GM19452 (cell line): ENCODE data around the gene NECTIN1.

Experiments
- ATAC-seq: cut with Tn5 transposase; IDR thresholded peaks from one replicate; pipeline ENCODE4 v1.9.1; 2021; ENCODE audit not compliant: unreplicated experiment

Gene NECTIN1

DNA sequence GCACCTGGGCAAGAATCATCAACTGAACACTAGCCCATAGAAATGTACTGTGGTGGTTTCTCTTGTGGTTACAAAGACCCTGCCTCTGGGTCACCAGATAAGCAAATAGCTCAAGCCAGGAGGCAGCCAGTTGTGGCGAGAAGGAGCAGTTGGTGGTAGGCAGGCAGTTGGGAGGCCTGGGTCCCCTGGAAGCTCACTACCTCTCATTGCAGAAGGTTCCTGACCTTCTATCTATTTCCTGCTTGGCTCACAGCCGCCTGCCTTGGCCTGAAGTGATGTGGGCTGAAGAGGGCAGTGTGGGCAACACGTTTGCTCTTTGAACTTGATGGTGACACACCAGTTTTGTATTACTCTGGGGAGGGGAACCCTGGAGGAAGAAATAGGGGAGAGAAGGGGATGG is 34.7 kb downstream of the NECTIN1 start:
- no peak for ATAC-seq

DNA sequence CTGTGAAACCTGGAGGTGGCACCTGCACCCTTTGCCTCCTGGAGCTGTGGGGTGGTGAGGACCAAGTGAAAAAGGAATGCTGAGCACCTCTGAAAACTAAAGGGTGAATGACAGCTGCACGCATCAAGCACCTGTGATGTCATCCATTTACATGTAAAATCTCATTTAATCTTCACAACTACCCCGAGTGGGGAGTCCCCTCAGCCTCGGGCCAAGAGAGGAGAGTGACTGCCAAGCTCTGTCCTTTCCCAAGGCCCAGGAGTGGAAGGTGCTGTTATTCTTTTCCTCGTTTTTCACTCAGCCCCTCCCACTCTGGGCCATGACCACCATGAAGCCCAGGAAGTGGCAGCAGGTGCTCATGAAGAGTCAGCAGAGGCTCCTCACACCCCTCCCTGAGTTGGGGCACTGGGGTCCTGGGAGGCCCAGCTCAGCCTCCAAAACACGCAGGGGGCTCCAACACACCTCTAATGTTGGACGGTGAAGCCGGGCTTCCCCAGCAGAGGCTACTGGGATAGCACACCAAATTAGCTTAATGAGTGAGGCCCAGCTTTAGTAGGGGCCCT is 35.7 kb downstream of the NECTIN1 start:
- no peak for ATAC-seq

DNA sequence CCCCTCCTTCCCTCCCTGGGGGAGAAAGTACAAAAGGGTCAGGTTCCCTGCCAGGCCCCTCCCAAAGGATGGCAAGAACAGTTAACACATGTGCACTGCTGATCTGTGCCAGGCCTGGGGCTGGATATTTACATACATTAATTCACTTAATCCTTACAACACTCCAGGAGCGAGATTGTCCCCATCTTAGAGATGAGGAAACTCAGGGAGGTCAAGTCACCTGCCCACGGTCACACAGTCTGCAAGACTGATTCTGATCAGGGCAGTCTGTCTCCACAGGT is 36.5 kb downstream of the NECTIN1 start:
- ATAC-seq: no peak

DNA sequence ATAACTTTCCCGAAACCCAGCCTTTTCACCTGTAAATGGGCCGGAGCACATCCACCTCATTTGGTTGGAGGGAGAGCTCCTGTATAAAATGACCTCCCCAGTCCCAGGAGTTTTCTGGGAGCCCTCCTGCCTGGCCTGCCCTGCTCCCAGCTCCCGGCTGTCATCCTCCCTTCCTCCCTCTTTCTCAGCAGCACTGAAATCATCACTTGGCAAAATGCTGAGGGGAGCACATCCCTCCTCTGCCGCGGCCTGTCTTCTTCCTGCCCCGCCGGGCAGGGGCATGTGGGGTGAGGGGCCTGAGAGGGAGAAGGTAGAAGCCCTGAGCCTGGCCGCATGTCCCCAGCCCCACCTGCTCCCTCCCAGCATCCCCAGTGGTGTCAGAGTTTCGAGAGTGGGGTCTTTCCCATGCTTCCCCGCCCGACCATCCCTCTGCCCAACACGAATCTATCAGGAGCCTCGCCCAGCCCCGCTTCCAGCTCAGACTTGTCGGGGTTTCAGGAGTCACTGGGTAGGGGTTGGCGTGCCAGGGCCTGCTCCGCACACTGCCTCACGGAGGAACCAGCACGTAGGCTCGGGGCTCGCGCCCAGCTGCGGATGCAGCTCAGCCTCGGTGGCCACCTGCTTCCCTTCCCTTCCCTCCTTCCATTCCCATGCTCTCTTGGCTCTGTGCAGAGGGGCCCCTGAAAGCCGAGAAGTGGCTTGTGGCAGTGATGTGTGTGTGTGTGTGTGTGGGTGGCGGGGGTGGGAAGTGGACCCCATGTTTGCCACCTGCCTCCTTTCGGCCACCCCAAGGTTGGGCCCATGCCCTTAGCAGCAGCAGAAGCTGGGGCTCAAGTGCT is 37.1 kb downstream of the NECTIN1 start:
- no peak for ATAC-seq

DNA sequence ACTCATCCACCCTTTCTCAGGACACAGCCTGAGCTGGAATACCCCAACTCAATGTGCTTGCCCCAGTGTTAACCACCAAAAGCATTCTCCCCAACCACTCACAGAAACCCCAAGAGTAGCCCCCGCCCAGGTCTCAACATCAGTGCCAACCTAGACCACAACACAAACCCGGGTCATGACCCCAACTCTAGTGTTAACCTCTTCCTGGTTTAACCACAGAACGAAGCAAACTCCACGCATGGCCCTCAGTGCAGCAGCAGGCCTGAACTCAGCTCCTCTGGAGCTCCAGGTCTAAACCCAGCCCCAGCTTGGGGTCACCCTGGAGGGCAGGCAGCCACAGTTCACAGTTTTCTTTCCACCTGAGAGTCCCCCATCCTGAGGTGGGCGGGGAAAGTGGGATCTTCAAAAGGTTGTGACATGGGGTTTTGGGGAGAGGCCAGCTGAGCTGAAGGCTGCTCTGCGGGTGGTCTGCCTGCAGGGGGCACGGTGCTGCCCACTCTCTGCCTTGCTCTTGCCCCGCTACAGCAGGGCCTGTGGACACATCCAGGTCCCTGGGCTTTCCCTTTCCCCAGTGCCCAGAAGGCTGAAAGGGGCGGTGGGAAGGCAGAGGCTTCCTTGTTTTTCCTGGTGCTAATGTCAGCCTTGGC is 37.9 kb downstream of the NECTIN1 start:
- ATAC-seq: peak; percentile 56

DNA sequence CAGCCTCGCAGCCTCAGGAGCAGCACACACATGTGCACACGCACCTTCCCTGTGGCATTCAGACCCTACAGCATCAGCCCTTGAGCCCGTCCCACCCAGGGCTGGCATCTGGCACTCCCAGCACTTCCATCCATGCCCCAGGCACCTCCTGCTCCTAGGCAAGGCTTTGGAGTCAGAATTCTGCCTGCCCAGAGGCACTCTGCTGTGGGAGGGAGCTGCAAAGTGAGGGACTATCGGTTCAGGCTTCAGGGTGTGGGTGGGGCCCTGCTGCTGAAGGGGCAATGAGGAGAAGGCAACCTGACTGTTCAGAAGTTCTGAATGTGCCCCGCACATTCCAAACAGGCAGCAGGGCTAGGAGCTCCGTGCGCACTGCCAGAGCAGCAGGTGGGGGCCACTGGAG is 39.7 kb downstream of the NECTIN1 start:
- ATAC-seq: no peak

DNA sequence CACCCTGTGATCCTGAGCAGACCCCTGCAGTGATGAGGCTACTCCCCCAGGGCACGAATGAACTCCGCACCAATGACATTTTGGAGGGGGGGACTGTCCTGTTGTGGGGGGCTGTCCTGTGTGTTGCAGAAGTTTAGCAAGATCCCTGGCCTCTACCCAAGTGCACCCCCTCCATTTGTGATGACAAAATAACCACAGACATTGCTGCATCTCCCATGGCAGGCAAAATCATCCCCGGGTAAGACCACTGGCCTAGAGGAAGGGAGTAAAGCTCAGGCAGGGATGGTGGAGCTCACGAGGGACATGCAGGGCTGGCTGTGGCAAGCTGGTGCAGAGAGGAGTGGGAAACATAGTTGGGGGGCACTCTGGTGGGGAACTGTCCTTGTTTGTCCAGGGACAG is 40.6 kb downstream of the NECTIN1 start:
- no peak for ATAC-seq

DNA sequence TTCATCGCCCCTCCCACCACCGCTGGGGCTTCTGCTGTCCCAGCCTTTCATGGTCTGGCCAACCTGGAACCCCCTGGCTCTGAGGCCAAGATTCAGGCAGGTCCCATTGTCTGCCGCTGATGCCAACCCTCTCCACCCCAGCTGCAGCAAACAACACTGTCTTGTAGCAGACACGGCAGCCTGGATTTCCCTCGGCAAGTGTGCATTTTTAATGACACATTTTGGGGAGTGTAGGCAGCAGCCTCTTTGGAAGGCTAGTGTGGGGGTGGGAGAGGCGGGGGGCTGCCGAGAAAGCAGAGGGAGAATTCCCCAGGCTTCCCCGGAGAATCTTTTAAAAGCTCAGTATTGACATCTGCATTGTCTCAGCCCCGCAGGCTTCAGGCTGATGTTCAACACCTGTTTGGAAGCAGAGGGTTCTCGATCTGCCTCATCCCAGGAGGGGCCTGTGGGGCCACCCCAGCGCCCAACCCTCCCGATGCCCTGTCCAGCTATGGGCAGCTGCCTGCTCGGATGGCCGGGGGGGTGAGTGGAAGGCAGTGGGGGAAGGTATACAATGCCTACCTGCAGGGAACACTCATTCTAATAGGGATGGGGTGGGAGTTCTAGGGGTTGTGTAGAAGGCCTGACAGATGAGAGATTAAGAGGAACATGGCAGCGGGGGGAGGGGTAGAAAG is 41.5 kb downstream of the NECTIN1 start:
- ATAC-seq: no peak

DNA sequence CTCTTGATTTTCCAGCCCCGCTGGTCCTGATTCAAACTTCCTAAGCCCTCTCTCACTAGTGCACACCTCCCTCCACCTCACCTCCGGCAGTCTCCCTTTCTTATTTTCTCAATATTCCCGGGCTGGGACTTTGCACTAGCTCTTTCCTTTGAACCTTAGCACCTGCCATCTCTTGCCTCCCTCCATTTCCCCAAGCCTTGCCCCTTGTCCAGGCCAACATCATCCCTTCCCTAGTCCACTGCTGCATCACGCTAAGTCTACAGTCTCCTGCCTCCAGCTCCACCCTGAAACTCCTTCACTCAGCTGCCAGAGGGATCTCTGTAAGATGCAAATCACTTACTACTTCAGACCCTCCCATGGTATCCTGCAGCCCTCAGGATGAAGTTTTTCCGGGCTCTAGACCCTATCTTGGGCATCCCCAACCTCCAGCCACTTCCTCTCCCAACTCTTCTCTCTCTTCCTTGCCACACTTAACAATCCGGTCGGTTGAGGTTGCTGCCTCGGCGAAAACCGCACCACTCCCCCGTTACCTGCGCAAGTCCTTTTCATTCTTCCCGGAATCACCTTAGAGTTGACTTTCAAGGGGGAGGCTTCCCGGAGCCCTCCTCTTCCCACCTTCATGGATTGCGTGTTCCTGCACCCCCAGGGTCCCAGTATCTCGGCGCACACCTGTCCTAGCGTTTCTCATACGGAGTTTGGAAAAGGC is 42.7 kb downstream of the NECTIN1 start:
- ATAC-seq: no peak

DNA sequence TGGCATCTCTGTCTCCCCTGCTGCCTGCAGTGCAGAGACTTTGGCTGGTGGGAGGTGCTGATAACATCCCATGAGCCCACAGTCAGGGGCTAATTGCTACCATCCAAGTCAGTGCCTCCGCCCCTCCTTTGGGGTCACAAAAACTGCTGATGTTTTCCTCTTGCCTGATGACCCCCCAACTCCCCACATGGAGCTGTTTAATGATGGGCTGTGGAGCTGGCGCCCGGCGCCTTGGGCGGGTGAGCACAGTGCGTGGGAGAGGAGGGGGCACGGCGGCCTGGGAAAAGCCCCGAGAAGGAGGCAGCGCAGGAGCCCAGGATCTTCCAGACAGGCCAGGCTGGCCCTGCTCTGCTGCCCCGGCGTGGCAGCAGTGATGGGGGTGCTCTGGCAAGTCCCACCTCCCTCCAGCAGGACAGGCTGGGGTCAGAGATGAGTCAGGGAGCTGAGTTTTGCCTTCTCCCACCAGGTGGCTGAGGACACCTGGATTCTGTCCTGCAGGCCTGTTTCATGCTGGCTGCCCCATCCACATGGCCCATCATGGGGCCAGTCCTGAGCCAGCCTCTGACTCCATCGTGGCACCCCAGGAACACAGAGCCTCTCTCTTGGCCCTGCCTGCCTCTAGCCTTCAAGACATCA is 43.8 kb downstream of the NECTIN1 start:
- no peak for ATAC-seq

DNA sequence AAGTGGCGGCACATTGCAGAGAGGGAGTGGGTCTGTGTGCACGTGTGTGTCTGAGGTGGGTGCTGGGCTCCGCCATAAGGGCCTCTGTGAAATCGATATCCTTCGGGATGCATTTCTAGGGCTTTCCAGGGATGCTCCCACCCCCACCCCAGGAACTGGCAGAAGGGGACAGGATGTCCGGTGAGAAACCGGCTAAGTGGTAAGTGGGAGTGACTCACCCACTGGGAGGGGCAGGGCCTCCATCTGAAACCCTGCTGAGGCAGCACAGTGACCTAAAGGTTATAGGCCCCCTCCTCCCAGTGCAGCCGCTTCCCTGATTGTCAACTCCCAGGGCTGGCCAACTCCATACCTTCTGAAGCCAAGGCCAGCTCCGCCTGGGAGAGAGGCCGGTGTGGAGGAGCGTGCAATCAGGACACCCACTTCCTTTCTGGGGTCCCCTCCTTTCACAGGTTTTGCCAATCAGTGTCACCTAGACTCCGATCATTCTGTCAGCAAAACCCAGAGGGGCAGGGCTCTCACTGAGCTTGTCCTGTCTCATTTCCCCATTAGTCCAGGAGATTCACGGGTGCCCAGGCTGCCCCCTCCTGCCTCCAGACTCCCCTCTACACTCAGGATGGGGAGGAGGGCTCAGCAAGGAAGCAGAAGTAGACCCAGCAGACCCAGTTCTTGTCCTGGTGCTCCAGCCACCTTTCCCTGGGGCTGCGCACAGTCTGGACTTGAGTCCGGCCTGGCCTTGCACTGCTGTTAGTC is 44.5 kb downstream of the NECTIN1 start:
- no peak for ATAC-seq

DNA sequence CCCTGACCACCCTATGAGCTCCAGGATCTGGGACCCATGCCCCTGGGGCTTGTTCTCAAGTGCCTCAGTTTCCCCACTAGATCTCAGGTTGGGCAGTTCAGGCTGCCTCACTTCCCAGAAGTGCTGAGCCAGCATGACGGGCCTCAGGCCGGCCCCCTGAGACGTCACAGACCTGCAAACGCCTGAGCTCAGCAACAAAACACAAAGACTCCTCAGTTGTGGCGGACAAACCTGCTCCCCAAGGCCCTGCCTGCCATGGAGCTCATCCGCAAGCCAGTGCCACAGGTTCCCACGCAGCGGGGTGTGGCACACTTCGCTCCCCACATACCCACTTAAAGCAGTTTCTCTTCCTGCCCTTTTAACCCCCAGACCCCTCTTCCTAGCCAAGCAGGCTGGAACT is 45.2 kb downstream of the NECTIN1 start:
- no peak for ATAC-seq

DNA sequence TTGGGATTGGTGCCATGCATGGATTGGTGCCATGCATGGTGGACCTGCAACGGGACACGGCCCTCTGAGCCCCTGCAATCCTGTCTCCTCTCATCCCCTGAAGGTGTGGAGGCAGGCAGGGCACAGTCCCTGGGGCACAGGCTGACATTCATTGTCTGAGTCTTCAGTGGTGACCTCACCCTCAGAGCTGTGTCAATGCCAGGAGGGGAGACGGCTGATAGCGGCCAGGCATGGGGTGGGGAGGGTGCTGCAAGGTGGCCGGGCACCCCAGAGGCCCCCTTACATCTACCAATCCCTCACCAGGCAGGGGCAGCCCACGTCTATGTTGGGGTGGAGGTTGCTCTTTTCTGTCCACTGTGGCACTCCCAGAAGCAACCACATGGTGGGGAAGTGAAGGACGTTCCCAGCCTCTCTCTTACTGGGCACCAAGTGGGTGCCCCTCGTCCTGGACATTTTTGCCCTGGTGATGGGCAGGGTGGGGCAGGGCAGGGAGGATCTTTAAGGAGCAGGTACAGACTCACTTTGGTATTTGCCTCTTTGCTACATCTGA is 47.6 kb downstream of the NECTIN1 start:
- no peak for ATAC-seq

DNA sequence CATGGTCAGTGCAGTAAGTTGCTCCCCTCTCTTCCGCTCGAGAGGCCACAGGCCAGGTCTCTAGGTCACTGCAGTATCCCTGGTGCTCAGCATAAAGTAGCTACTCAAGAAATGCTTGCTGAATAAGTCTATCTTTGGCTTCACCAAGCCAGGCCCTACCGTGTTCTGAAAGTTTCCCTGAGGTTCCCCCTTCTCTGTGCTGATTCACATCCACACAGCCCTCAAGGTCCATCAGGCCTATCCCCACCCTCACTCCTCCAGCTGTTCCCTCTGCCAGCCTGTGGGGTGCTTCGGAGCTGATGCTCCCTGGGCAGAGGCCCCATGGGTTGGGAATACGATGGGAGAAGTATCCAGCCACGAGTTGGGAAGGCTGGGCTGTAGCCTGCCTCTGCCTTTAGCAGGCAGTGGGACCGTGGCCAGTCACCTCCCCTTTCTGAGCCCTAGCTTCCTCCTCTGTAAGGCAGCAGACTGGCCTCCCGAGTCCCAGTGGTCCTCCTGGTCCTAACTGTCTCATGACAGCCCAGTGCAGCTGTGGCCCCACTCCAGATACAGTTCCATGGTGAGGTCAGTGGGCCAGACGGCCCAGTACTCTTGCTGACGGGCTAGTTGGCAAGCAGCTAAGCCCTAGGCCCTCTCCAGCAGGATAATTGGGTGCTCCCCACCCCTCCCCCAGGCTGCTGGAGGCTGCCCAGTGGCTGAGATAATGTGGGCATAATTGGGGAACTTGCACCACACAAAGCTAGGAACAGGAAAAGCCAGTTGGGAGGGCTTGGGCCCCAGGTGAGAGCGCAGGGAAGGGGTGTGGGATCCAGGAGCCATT is 48.2 kb downstream of the NECTIN1 start:
- ATAC-seq: no peak

DNA sequence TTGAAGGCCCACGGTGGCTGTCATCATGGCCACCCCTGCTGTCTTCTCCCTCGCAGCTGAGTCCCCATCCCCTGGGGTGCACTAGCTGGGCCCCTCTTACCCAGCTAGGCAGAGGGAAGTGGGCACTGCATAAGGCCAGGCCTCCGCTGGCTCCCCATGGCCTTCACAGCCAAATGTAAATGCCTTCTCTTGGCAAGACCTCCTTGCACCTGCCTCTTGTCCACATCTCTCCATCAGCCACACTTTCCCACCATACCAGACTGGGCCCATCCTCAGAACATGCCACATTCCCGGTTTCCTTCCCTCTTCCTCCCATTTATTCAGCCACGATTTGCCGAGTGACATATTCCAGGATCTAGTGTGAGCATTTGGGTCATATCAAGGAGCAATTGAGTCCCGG is 49.7 kb downstream of the NECTIN1 start:
- no peak for ATAC-seq

DNA sequence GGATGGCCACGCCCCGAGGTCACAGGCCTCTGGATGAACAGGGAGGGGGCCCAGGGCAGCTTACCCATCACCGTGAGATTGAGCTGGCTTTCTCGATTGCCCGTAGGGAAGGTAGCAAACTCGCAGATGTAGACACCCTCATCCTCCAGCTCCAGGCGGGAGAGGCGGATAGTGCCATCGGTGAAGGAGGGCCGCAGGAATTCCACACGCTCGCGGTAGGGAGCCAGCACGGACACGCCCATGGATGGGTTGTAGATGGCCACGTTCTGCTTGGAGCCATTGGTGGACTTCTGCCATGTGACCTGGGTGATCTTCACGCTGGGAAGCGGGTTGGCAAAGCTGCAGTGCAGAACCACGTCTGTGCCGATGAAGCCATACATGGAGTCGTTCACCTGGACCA is 50.6 kb downstream of the NECTIN1 start:
- no peak for ATAC-seq

DNA sequence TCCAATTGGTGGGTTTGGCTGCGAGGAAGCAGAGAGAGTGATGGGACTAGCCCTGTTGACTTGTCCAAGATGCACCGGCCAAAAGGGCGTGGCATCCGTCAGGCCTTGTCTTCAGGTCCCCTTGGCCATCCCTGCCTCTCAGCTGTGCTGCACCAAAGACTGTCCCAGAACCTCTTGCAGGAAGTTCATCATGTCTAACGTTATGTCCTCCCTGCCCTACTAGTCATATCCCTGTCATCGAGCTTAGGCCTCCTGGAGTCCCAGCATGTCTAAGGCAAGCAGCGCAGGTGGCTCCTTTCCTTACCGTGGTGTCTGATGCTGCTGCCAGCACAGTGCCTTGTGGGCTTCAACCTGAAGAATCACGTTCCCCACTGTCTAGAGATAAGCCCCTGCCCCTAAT is 51.2 kb downstream of the NECTIN1 start:
- ATAC-seq: no peak

DNA sequence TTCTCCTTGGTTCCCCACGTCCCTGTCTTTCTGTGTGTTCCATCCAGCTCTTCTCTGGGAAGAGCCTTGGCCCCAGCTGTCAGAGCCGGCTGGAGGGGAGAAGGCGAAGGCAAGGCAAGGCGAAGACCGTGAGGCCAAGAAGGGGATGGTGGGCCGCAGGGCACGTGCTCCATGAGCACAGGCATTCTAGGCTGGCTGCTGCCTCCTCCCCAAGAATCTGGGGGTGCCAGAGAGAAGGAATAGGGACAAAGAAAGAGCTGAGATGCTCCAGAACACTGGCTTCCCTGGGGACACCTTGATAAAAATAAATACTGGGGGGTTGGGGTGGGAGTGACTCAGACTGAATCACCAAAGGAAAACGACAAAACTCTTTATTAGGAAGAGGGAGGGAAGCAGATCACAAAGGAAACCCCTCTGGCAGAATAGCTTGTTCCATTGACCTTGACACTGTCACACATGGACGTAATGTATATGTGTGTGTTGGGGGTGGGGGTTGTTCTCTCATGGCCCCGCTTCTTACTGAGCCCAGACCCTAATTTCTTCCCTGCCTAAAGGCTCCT is 52.5 kb downstream of the NECTIN1 start:
- ATAC-seq: no peak
